ENCODE measurements around the gene KRTAP12-2. TPM values are rescaled to one million over a fixed set of nuclear protein-coding genes. Genes with fewer than 3 reads are reported as not detected.
"Not testable (repeated sequence)": the region's sequence is repeated elsewhere in the genome, so short reads cannot be mapped to it uniquely, and the experiment has no call there.

Gene KRTAP12-2
- total RNA-seq, 1 donor from 2014 or later = not detected

GRCh38 chr21:44644878-44645277 is 21.8 kb downstream of the KRTAP12-2 start:
- no peak for DNase-seq (ENCODE audit: low read depth)
- TF ChIP-seq CTCF (conservative IDR thresholded peaks at IDR 0.05; ENCODE audit: low read depth, low read length) = no peak
- no peak overlapping the region for H3K4me3 ChIP-seq (ENCODE audit: low read depth, low read length)

- no peak for DNase-seq (ENCODE audit: low read depth)
- H3K4me3 ChIP-seq (ENCODE audit: low read depth, low read length) = no peak overlapping the region
- no peak for TF ChIP-seq CTCF (conservative IDR thresholded peaks at IDR 0.05; ENCODE audit: low read depth, low read length)
Observed at GRCh38 chr21:44643741-44644310, 22.9 kb downstream of the KRTAP12-2 start.

GRCh38 chr21:44640761-44641160 is 26.0 kb downstream of the KRTAP12-2 start:
- DNase-seq (ENCODE audit: low read depth) = no peak
- no peak overlapping the region for H3K4me3 ChIP-seq (ENCODE audit: low read depth, low read length)
- TF ChIP-seq CTCF (conservative IDR thresholded peaks at IDR 0.05; ENCODE audit: low read depth, low read length) = no peak

GRCh38 chr21:44639331-44639655 is 27.4 kb downstream of the KRTAP12-2 start:
- no peak overlapping the region for H3K4me3 ChIP-seq (ENCODE audit: low read depth, low read length)
- no peak for TF ChIP-seq CTCF (conservative IDR thresholded peaks at IDR 0.05; ENCODE audit: low read depth, low read length)
- no peak for DNase-seq (ENCODE audit: low read depth)

GRCh38 chr21:44638506-44639330 is 28.0 kb downstream of the KRTAP12-2 start:
- not testable (repeated sequence) for H3K4me3 ChIP-seq (ENCODE audit: low read depth, low read length); DNase-seq (ENCODE audit: low read depth)

GRCh38 chr21:44637851-44638348 is 28.8 kb downstream of the KRTAP12-2 start:
- DNase-seq (ENCODE audit: low read depth); H3K4me3 ChIP-seq (ENCODE audit: low read depth, low read length): not testable (repeated sequence)

- no peak within 1 kb of the TSS for H3K4me3 ChIP-seq (ENCODE audit: low read depth, low read length)
- no peak for TF ChIP-seq CTCF (conservative IDR thresholded peaks at IDR 0.05; ENCODE audit: low read depth, low read length)
- DNase-seq (ENCODE audit: low read depth) = no peak
Observed at GRCh38 chr21:44637018-44637850, 29.5 kb downstream of the KRTAP12-2 start, which contains the start of gene KRTAP10-10. Gene KRTAP10-10, plus strand, starts transcription at chr21:44637356. Its CDS starts 62 bp downstream, at chr21:44637418.
